LoVo (cell line): ENCODE results near the gene DOCK6.

Source experiments
- DNase-seq: peaks from one replicate; pipeline ENCODE4 v3.0.0-alpha.2; 2016; ENCODE audit warnings: low spot score

Gene DOCK6

DNA sequence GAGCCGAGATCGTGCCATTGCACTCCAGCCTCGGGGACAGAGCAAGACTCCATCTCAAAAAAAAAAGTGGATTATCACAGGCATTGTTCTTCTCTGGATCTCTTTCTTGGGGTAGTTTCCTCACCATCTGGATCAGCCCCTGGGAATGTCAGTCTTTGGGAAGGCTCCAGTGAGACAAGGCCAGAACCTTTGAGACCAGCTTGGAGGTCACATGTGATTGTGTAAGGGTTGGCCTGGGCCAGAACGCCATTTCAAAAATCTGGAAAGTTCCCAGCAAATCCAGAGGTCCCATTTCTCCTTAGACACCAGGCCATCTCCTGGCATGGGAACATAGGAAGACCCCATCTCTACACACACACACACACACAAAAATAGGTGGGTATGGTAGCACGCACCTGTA lies 37.2 kb downstream of the DOCK6 start:
- DNase-seq: no peak

DNA sequence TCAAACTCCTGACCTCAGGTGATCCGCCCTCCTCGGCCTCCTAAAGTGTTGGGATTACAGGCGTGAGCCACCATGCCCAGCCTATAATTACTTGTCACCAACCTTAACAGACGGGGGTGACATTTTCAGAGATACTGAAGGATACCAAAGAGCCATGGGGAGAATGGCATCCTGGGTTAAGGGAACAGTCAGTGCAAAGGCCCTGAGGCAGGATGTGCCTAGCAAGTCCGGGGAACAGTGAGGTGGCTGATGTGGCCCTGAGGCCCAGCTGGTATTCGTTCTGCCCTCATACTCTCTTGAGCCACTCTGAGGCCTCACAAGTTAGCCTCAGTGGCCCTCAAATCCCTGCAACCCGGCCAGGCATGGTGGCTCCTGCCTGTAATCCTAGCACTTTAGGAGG lies 37.9 kb downstream of the DOCK6 start:
- no peak for DNase-seq

DNA sequence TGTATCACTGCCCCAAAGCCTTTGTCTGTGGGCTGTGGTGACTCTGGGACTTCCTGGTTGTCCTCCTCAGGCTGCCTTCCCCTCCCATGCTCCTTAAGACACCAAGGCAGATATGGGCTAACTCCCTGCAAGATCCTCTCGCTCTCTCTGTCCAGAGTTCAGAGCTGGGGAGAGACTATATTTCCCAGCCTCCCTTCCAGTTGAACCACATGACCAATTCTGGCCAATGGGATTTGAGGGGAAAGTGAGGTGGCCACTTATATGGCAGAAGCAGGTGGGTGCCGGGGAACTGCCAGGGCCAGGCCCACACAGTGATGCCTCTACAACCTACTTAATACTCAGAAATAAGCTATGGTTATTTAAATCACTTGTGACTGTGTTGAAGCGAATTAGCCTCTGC lies 39.1 kb downstream of the DOCK6 start:
- DNase-seq: no peak

DNA sequence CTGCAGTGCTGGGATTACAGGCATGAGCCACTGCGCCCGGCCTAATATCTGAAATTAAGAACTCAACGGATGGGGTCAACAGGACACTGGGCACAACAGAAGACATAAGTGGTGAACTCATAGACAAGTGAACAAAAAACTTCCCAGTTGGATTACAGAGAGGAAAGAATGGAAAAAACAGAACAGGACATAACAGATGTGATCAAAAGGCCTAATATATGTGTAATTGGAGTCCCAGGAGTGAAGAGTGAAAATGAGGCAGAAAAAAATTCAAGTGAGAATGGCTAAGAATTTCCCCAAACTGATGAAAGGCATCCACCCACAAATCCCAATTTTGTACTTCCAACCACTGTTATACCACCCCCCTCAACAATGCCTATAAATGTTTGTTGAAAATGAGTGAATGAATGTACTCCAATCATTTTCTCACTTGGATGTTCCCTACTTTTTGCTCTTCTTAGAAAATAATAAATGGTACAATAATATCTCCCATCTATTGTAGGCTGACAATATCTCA lies 41.2 kb downstream of the DOCK6 start:
- no peak for DNase-seq

DNA sequence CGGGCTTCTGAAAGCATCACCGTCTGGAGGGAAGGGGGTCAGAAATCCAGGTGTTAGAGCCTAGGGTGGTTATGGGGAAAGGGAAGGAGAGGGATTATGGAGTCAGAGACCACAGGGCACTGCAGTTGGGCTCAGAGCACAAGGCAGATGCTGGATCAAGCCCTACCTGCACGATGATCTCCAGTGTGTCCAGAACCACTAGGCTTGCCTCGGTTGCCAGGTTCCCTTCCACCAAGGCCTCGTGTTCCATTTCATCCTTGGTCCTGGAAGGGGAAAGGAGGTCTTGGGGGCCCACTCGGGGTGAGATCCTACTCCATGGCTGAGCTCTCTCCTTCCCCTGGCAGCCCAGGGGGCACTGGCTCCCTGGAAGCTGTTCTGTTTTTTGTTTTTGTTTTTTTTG lies 47.9 kb downstream of the DOCK6 start:
- DNase-seq: no peak

DNA sequence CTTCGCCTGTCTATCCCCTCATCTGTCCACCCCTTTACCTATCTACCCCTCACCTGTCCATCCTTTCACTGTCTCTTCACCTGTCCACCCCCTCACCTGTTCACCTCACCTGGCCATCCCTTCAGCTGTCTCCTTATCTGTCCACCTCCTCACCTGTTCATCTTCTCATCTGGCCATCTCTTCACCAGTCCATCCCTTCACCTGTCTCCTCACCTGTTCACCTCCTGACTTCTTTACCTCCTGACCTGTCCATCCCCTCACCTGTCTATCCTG lies 51.7 kb downstream of the DOCK6 start:
- DNase-seq: no peak

DNA sequence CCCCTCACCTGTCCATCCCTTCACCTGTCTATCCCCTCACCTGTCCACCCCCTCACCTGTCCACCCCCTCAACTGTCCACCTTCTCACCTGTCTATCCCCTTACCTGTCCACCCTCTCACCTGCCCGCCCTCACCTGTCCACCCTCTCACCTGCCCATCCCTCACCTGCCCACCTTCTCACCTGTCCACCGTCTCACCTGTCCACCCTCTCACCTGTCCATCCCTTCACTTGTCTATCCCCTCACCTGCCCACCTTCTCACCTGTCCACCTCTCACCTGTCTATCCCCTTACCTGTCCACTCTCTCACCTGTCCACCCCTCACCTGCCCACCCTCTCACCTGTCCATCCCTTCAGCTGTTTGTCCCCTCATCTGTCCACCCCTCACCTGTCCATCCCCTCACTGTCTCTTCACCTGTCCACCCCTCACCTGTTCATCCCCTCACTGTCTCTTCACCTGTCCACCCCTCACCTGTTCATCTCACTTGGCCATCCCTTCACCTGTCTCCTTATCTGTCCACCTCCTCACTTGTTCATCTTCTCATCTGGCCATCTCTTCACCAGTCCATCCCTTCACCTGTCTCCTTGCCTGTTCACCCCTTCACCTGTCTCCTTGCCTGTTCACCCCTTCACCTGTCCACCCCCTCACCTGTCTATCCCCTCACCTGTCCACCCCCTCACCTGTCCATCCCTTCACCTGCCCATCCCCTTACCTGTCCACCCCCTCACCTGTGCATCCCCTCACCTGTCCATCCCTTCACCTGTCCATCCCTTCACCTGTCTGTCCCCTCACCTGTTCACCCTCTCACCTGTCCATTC lies 52.3 kb downstream of the DOCK6 start:
- no peak for DNase-seq

DNA sequence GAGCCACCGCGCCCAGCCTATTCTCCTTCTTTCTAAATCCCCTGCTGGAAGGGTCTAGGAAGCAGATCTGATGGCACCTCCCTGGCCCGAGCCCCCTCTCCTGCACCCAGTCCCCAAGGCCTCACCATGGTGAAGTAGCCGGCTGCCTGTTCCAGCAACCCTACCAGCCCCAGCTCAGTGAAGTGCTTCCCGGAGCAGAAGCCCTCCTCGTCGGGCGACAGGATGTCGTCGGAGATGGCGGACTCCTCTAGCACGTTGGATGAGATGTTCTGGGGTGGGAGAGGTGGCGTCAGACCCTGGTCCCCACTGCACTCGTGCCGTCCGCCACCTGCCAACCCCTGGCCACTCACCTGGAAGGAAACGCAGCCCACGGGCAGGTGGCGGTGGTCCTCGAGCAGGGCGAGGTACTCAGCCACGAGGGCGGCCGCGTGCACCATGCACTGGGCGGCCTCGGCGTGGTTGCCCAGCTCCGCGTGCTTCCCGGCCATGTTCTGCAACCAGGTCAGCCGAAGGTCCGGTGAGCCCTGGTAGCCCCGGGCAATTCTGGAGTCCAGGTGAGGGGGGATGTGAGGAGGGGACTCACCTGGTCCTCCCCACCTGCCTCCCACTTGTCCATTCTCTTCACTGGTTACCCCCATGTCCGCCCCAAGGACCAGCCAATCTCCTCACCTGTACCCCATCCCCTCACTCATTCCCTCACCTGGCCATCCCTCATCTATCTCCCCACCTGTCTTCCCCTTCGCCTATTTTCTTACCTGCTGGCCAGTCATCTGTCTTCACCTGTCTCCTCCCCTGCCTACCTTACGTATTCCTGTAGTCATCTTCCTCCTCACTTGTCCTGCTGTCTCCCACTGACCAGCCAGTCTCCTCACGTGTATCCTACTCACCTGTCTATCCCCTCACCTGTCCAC lies 53.5 kb downstream of the DOCK6 start:
- DNase-seq: no peak

DNA sequence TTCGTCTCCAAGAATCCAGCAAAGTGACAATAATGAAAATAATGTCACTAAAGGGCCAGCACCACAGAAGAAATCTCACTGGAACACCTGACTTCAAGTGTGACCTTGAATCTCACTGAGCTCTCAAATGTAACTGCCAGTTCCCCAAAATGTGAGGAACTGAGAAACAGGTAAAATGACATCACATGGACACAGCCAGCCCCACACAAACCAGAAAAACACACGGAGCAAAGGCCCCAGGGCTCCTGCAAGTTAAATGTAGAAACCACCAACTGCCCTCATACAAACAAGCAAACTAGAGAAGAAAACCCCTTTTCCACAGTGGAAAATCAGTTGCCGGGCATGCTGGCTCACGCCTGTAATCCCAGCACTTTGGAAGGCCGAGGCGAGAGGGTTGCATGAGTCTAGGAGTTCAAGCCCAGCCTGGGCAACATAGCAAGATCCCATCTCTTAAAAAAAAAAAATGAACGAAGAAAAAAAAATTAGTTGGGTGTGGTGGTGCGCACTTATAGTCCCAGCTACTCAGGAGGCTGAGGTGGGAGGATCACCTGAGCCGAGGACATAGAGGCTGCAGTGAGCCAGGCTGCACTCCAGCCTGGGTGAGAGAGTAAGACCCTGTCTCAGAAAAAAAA lies 56.3 kb downstream of the DOCK6 start:
- no peak for DNase-seq

DNA sequence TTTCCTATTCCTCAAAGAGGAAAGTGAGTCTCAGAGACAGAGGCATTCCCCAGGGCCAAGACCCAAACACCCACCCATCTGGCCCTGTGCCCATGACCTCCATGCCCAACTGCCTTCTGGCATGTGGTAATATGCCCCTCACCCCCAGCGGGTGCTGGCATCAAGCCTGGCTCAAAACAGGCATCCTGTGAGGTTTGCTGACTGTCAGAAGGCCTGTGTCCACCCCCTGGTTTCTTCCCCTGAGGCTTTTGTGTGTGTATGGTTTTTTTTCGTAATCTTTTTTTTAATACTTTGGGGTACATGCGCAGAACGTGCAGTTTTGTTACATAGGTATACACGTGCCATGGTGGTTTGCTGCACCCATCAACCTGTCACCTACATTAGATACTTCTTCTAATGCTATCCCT lies 57.4 kb downstream of the DOCK6 start:
- DNase-seq: no peak

DNA sequence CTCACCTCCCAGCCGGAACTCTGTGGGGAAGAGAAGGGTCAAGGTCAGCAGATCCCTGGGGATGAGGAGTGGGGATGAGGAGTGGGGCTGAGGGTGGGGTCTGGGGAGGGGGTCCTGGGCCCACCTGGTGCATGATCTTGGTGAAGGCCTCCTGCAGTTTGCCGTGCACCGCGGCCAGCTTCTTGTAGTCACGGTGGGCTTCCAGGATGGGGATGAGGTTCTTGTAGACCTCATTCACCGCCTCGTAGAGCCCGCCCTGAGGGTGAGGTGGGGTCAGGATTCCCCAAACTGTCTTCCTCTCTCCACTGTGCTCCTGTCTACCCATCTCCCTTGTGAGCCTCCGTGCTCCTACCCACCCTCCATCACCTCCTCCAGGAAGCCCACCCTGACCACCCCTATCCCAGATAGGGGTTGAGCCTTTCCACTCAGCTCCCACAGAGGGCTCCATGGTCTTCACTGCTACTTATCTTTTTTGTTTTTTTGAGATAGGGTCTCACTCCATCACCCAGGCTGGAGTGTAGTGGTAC lies 58.2 kb downstream of the DOCK6 start:
- DNase-seq: no peak

DNA sequence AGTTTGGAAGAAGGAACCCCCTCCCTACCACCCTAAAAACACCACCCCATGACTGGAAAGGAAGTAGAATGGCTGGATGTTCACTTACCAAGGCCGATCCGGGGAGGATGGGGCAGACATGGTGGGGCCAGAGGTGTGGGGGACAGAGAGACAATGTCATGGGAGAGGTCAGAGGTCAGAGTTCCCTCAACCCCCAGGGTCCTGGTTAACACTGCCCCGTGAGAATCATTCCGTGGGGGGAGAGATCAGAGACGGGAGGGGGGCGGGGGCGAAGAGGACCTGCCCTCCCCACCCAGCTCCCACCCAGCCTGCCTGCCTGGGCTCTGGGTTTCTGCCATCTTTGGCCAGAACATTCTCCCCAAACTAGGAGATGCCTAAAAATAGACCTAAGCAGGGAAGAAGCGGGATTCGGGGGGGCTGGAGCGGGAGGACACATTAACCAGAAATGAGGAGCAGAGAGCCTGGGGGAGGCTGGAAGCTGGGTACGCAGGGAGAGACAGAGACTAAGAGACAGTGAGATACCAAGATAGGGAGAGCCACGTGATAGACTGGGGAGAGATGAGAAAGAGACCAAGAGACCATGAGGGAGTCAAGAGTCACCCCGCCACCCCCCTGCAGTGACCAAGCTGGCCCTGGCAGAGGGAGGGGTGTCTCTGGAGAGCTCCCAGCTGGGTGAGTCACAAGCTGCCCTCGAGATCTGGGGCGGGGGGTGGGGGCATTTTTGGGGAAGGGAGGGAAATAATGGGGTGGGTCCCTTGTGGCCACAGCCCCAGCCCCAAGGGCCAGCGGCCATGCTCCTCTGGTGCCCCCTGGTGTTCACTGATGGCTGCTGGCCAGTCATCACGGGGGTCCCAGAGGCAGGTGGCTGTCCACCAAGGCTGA lies 58.9 kb downstream of the DOCK6 start:
- DNase-seq: no peak

DNA sequence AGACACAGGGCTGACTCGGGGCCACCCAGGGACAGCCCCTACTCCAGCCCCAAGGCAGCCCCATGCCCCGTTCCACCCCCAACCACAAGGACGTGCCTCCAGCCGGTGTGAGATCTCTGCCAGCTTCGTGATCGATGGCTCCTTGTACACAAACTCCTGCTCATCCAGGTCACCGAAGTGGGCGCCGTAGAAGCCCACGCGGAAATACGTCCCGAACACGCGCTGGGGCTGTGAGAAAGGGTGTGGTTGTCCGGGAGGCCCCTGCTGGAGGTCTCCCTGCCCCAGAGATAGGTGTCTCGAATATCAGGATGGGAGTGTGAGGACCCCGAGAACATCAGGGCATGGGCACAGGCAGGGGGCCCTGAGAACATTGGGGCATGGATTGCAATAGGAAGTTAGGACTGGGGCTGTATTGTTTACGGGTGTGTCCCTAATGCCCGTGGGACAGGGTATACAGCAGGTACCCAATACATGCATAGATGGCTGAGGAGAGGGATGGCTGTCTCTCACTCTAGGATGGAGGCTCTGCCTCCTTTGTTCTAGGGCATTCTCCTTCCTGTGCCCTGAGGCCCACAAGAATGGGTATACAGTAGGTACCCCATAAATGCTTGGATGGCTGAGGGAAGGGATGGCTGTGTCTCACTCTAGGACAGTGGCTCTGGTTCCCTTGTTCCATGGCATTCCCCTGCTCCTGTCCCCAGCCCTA lies 59.7 kb downstream of the DOCK6 start:
- no peak for DNase-seq

DNA sequence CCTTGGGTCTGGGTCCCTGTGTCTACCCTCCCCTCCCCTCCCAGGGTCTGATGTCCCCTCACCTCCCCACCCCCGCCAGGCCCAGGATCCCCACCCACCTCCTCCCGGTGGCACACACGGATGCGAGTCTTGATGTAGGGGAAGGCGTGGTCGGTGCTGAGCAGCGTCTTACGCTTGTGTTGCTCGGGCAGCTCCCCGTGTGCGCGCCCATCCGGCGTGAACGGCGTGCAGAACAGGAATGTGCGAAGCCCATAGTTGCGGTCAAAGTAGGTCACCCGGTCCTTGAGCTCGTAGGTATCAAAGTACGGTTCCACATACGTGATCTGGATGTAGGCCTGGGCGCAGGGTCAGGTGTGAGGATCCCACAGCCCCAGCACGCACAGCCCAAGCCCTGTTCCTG lies 60.5 kb downstream of the DOCK6 start:
- DNase-seq: no peak

DNA sequence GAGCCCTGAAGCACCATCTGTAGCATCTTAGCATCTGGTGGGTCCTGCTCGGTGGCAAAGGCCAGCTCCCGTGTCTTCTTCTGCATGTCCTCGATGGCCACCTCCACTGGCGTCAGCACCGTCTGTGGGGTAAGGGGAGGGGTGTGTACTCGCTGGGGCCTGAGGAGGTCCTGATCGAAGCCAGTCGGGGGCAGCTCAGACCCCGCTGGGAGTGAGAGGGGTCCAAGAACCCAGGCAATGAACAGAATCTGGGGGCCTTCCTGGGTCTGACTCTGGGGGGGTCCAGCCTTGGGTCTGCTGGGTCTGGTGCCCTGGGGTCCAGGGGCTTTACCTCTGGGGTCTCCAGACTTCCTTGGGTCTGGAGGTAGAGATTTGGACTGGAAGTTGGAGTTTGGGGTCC lies 61.4 kb downstream of the DOCK6 start:
- DNase-seq: no peak

DNA sequence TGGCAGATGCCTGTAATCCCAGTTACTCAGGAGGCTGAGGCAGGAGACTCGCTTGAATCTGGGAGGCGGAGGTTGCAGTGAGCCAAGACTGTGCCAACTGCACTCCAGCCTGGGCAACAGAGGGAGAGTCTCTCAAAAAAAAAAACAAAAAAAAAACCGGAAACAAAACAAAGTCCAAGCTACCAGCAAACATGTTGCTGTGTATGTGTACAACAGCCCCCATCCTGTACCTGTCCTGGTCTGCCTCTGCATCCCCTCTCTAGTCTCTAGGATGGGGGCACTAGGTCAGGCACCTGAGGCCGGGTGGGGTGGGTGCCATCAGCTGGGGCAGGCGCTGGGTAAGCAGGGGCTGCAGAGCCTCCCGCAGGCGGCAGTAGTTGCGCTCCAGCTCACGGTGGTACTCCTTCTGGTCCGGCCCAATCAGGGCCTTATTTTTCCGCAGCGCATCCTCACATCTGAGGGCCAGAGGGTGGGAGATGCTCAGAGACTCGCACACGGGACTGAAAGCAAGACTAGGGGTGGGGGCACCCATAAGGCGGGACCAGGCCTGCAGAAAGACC lies 62.2 kb downstream of the DOCK6 start:
- no peak for DNase-seq

DNA sequence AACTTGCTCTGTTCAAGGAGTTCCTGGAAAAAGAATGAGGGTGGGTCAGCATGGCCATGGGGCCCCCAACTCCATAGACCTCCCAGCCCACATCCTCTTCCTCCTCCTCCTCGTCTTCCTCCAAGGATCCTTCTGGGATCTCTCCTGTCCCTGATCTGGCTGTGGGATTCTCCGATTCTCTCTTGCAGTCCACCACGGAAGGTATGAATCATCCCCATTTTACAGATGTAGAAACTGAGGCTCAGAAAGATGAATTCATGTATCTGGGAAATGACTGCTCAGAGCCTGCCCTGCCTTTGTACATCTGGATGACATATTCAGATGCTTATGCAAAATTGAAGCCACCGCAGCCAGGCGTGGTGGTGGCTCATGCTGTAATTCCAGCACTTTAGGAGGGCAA lies 62.8 kb downstream of the DOCK6 start:
- no peak for DNase-seq

DNA sequence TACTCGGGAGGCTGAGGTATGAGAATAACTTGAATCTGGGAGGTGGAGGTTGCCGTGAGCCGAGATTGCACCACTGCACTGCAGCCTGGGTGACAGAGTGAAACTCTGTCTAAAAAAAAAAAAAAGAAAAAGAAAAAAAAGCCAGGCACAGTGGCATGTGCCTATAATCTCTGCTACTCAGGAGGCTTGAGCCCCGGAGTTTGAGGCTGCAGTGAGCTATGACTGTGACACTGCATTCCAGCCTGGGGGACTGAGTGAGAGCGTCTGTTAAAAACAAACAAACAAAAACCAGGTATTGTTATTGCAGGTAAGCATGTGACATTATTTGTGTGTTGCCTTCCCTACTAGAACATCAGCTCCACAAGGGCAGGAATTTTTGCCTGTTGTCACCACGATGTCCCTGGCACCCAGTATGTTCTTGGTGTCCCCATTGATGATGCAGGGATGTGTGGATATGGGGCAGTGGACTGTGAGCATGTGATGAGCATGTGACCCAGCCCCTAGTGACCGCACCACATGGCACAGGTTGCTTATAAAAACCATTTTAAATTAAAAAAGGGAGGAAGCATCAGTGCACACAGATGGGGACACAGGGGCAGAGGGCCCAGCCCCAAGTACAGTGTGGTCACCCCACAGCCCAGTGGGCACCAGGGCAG lies 63.4 kb downstream of the DOCK6 start:
- DNase-seq: no peak

DNA sequence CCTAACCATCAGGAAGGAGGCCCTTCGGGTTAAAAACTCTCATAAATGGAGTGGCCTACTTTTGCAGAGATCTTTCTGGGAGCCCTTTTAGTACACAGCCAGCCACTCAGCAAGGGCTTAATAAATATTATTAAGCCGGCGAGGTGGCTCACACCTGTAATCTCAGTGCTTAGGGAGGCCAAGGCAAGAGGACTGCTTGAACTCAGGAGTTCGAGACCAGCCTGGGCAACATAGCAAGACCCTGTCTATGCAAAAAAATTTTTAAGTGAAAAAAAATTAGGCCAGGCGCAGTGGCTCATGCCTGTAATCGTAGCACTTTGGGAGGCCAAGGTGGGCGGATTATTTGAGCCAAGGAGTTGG lies 64.2 kb downstream of the DOCK6 start:
- DNase-seq: no peak
